ENCODE data around the gene OR14C36.

DNA sequence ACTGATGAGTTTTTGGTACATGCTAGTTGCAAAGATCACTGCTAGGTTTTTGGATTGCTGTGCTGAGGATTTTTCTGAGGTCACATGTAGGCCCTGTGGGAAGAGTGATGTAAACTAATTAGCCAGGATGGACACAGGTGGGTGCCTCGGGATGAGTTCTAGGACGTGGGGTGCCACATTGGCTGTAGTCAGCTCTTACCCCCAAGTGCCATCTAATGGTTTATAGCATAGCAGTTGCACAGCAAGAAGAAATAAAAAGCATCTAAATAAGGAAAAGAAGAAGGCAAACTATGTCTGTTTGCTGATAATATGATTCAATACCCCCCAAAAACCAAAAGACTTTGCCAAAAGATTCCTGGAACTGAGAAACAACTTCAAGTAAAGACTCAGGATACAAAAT lies 44.5 kb downstream of the OR14C36 start:
- TF ChIP-seq CTCF (IDR thresholded peaks at IDR 0.05) (no peak), ZFX (IDR thresholded peaks at IDR 0.05; ENCODE audit: borderline replicate concordance) (no peak)

Data from 22Rv1 (cell line).